Thoracic aorta (tissue), 2 donors: ENCODE data around the gene ADAMTS12. TPM values are rescaled to one million over a fixed set of nuclear protein-coding genes. Genes with fewer than 3 reads are reported as not detected.

Experiments
- ATAC-seq: fragments of 150-250 bp; one replicate; pipeline ENCODE4 v1.8.0; 2017; ENCODE audit warnings: low read depth; ENCODE audit not compliant: insufficient number of reproducible peaks, low FRiP score
- DNase-seq: peaks from one replicate; pipeline ENCODE4 v3.0.0-alpha.2; 2020; ENCODE audit warnings: low spot score
- H3K27ac ChIP-seq, 2 donors: fragments of 200-600 bp; sonication (generic); 1 replicate in 1 of 2; 2 replicates in 1 of 2; pipeline ENCODE4 v1.5.1; 2016; ENCODE audit warnings: mild to moderate bottlenecking in 2 of 2, moderate library complexity in 2 of 2
- H3K27me3 ChIP-seq: fragments of 200-600 bp; sonication (generic); replicated peaks from 2 replicates; pipeline ENCODE4 v1.6.0; 2016; ENCODE audit warnings: mild to moderate bottlenecking; ENCODE audit not compliant: insufficient read depth
- H3K36me3 ChIP-seq: fragments of 200-600 bp; sonication (generic); one replicate; pipeline ENCODE4 v1.5.1; 2016
- H3K4me1 ChIP-seq, 2 donors: fragments of 200-600 bp; sonication (generic); 1 replicate in 1 of 2; 2 replicates in 1 of 2; pipeline versions ENCODE4 v1.5.1 to v1.6.0; 2016; ENCODE audit warnings: low read depth in 2 of 2, mild to moderate bottlenecking in 1 of 2; ENCODE audit not compliant: control insufficient read depth in 1 of 2
- H3K4me3 ChIP-seq: fragments of 200-600 bp; sonication (generic); 2 replicates; pipeline ENCODE4 v1.5.1; 2016; ENCODE audit warnings: mild to moderate bottlenecking
- H3K9me3 ChIP-seq: fragments of 200-600 bp; sonication (generic); 2 replicates; pipeline ENCODE4 v1.5.1; 2016
- CTCF ChIP-seq: fragments of 200-600 bp; sonication (generic); IDR thresholded peaks from one replicate; pipeline ENCODE4 v1.5.1; 2019; ENCODE audit warnings: antibody characterized with exemption
- total RNA-seq, 2 donors: library from RNA; depleted of rRNA; stranded (reverse); fragments of >200 nt; gene quantifications; one replicate each; pipeline versions ENCODE4 v1.1.0 to v1.2.3, GENCODE V29; 2016

The ADAMTS12 gene
- total RNA-seq, 2 donors from 2014 or later = 7.3 to 8.0 TPM

DNA sequence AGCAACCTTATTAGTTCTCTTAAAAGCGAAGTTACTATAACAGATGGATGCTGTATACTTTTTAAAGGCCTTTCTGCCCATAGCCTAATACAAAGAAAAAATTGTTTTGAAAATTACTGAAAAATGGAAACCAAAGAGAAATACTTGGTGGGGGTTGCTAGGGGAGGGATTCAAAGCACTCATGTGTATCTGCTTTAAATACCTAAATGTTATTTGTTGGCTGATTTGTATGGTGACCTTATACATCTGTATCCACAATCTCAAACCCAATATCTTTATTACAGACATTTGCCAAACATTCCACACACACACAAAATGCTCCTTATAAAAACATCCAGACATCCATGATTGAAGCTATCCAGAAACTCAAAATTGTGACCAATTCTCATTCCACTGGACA lies 172.0 kb downstream of the ADAMTS12 start:
- TF ChIP-seq CTCF = no peak
- H3K9me3 ChIP-seq = no peaks in the 10 kb centered on the region
- no peak overlapping the region for H3K27ac ChIP-seq
- H3K4me3 ChIP-seq = no peak overlapping the region
- DNase-seq = no peak
- no peaks in the 10 kb centered on the region for H3K27me3 ChIP-seq
- H3K36me3 ChIP-seq = no peaks in the 10 kb centered on the region
- ATAC-seq = no peak
- peaks cover 3 to 11% of the 10 kb centered on the region in 2 donors for H3K4me1 ChIP-seq

DNA sequence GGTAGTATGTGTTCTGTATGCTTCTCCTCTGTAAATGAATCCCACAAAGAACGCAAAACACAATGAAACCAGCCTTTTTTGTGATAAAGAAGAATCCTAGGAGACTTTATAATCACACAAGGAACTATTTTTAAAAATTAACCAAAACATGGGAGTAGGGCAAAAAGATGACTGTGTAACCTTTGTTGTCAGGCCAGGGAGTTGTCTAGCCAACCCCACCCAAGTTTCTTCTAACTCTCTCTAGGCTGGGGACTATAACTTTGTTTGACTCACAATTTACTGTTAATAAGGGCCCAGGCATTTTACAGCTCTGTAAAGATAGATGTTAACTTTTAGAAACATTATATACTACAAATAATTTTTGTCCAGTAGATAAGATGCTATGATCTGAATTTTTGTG lies 176.1 kb downstream of the ADAMTS12 start:
- no peaks in the 10 kb centered on the region for H3K4me1 ChIP-seq

GRCh38 chr5:33713136-33713765 lies 178.5 kb downstream of the ADAMTS12 start:
- no peaks in the 10 kb centered on the region for H3K9me3 ChIP-seq
- ATAC-seq = no peak
- H3K4me1 ChIP-seq = no peaks in the 10 kb centered on the region
- DNase-seq = no peak
- no peaks in the 10 kb centered on the region for H3K36me3 ChIP-seq
- TF ChIP-seq CTCF = no peak
- no peaks in the 10 kb centered on the region for H3K27me3 ChIP-seq
- no peak overlapping the region for H3K4me3 ChIP-seq
- H3K27ac ChIP-seq = no peak overlapping the region

More for the DNA sequence above, 176.1 kb downstream of the ADAMTS12 start:
- DNase-seq (no peak), ATAC-seq (no peak)
- no peak overlapping the region for H3K4me3 ChIP-seq
- TF ChIP-seq CTCF = no peak
- no peaks in the 10 kb centered on the region for H3K36me3 ChIP-seq
- H3K27ac ChIP-seq = no peak overlapping the region
- H3K27me3 ChIP-seq = no peaks in the 10 kb centered on the region
- H3K9me3 ChIP-seq = no peaks in the 10 kb centered on the region

DNA sequence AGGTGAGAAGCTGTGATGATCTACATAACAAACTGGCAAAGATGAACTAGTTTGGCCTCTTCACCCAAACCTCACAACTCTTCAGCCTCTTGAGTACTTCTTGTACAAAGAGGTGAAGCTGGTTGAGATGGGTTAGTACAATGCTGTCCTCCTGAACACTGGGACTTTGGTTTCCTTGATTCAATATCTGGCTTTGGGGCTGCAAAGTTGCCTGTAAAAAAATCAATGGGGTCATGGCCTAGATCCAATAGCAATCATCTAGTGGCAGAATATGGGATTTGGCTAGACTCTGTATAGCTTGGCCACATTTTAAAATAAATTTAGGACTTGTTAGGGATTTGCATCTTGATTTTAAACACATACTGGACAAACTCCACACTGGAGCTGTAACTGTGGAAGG lies 179.1 kb downstream of the ADAMTS12 start:
- Histone ChIP-seq H3K27ac (no peak overlapping the region), H3K36me3 (no peaks in the 10 kb centered on the region), H3K4me1 (no peaks in the 10 kb centered on the region), H3K9me3 (no peaks in the 10 kb centered on the region), H3K4me3 (no peak overlapping the region), H3K27me3 (no peaks in the 10 kb centered on the region)
- DNase-seq = no peak
- TF ChIP-seq CTCF = no peak
- ATAC-seq = no peak

DNA sequence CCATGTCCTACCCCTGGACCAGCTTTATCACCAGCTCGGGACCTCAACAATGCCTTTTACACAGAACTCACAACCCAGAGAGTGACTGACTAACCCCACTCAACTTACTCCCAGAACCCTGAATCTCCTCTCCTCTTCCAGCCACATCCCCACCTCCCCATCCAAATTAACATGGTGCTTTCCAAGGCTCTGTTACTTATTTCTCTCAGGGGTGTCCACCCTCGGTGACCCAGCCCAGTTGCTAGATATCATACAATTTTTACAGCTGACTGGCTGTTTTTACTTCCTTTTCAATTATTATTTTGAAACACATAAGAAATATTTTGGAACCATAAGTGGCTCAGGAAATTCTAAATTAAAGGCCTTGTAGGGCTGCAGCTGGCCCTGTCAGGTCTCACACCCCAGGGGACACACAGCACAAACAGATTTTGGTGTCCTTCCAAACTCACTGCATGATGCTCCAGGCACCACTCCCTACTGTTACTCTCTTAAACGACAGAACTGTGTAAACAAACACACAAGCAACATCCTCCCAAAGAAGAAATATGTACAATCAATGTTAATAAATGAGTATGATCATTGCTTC lies 180.6 kb downstream of the ADAMTS12 start:
- no peaks in the 10 kb centered on the region for H3K4me1 ChIP-seq
- no peak for TF ChIP-seq CTCF
- H3K27ac ChIP-seq = no peak overlapping the region
- H3K4me3 ChIP-seq = no peak overlapping the region
- ATAC-seq (no peak), DNase-seq (no peak)
- peaks cover 3% of the 10 kb centered on the region for H3K9me3 ChIP-seq
- H3K36me3 ChIP-seq = no peaks in the 10 kb centered on the region
- no peaks in the 10 kb centered on the region for H3K27me3 ChIP-seq
